Measurements from ENCODE around the gene WDR90. TPM values are rescaled to one million over a fixed set of nuclear protein-coding genes. Genes with fewer than 3 reads are reported as not detected.

WDR90 gene
- total RNA-seq, 4 donors from 2014 or later, result 6.7 to 30.1 (median 8.4) TPM

- no peak for TF ChIP-seq CTCF (IDR thresholded peaks at IDR 0.05; ENCODE audit: low read depth)
Observed at GRCh38 chr16:679814-680624, 30.9 kb downstream of the WDR90 start, which contains the start of gene STUB1. Gene STUB1, plus strand, starts transcription at chr16:680410. Its CDS starts 116 bp downstream, at chr16:680526.

GRCh38 chr16:680625-680945 lies 31.4 kb downstream of the WDR90 start:
- no peak for TF ChIP-seq CTCF (IDR thresholded peaks at IDR 0.05; ENCODE audit: low read depth)

GRCh38 chr16:680967-681745 lies 32.0 kb downstream of the WDR90 start:
- no peak for TF ChIP-seq CTCF (IDR thresholded peaks at IDR 0.05; ENCODE audit: low read depth)

- no peak for TF ChIP-seq CTCF (IDR thresholded peaks at IDR 0.05; ENCODE audit: low read depth)
Observed at GRCh38 chr16:681746-682427, 32.7 kb downstream of the WDR90 start.

GRCh38 chr16:682493-683395 lies 33.6 kb downstream of the WDR90 start:
- no peak for TF ChIP-seq CTCF (IDR thresholded peaks at IDR 0.05; ENCODE audit: low read depth)

- no peak for TF ChIP-seq CTCF (IDR thresholded peaks at IDR 0.05; ENCODE audit: low read depth)
Observed at GRCh38 chr16:683396-684070, 34.4 kb downstream of the WDR90 start.
